Activated naive CD8-positive, alpha-beta T cell treated with anti-CD3 and anti-CD28 coated beads for 36 hours (primary cell): ENCODE results near the gene STEAP1B. TPM values are rescaled to one million over a fixed set of nuclear protein-coding genes. Genes with fewer than 3 reads are reported as not detected.

ENCODE experiments used
- DNase-seq: peaks from one replicate; pipeline ENCODE4 v3.0.0; 2021
- H3K27ac Mint-ChIP-seq: one replicate; pipeline ENCODE4 v1.8.0; 2022; ENCODE audit warnings: mild to moderate bottlenecking, moderate library complexity, mixed read lengths
- H3K27me3 Mint-ChIP-seq: one replicate; pipeline ENCODE4 v1.8.0; 2022; ENCODE audit warnings: mild to moderate bottlenecking, mixed read lengths
- H3K36me3 Mint-ChIP-seq: one replicate; pipeline ENCODE4 v1.8.0; 2021; ENCODE audit warnings: mild to moderate bottlenecking, mixed read lengths
- H3K4me1 Mint-ChIP-seq: one replicate; pipeline ENCODE4 v1.8.0; 2021; ENCODE audit warnings: mixed read lengths
- H3K4me3 Mint-ChIP-seq: one replicate; pipeline ENCODE4 v1.8.0; 2022; ENCODE audit warnings: mild to moderate bottlenecking, moderate library complexity, mixed read lengths
- H3K9me3 Mint-ChIP-seq: one replicate; pipeline ENCODE4 v1.8.0; 2022; ENCODE audit warnings: mixed read lengths
- total RNA-seq, 2 experiments: library from RNA; stranded (reverse); gene quantifications; one replicate each; pipeline ENCODE4 v1.2.3, GENCODE V29; 2021

Gene STEAP1B
- total RNA-seq, 2 experiments from 2014 or later: 0.18 TPM; not detected in 1

- Mint-ChIP-seq H3K4me1 (no peaks in the 10 kb centered on the region), H3K27me3 (peaks cover 5% of the 10 kb centered on the region), H3K36me3 (no peaks in the 10 kb centered on the region), H3K27ac (no peak overlapping the region), H3K4me3 (no peak overlapping the region), H3K9me3 (no peaks in the 10 kb centered on the region)
- DNase-seq: no peak
These were observed 127.1 kb downstream of the STEAP1B start for GRCh38 chr7:22372863-22373262.

GRCh38 chr7:22371878-22372277, 128.1 kb downstream of the STEAP1B start:
- no peaks in the 10 kb centered on the region for H3K9me3 Mint-ChIP-seq
- H3K27me3 Mint-ChIP-seq: peaks cover 5% of the 10 kb centered on the region
- DNase-seq: no peak
- no peaks in the 10 kb centered on the region for H3K4me1 Mint-ChIP-seq
- H3K36me3 Mint-ChIP-seq: no peaks in the 10 kb centered on the region
- no peak overlapping the region for H3K27ac Mint-ChIP-seq
- no peak overlapping the region for H3K4me3 Mint-ChIP-seq

Other genes with a start within 250 kb of the STEAP1B start
- under 1 TPM; 0.54 to 0.82 TPM for gene RAPGEF5, start 143.0 kb downstream of the STEAP1B start, total RNA-seq
- gene IL6, start 227.0 kb upstream of the STEAP1B start, total RNA-seq: under 1 TPM in 1 of 2 experiments, not detected in 1; 0.60 TPM